Measurements from ENCODE around the gene LTN1.

LTN1 gene

DNA sequence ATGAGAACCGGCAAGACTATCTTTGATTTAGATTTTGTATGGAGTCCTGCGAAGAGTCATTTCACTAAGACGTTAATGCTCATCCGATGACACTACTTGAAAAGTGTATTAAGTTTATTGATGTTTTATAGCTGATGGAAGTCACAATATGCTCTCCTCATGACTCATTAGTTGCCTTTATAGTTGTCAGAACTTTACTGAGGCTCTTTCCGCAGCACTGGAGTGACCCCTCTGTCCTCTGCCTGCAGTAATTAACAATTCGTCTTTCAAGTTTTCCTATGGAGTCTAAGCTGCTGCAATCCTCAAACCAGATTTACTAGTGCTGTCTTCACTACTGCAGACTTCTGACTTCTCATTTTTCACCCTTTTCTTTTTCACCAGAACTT is 32.6 kb upstream of the LTN1 start:
- H4K20me1 ChIP-seq (ENCODE audit: insufficient read depth, low read length, poor library complexity, severe bottlenecking), result no peaks in the 10 kb centered on the region
- no peaks in the 10 kb centered on the region for H3K9me2 ChIP-seq (replicated peaks; ENCODE audit: low read depth, low read length)
- peak overlapping the region; percentile 93 for H3K4me3 ChIP-seq (ENCODE audit: low read length, poor library complexity, severe bottlenecking)
- H3K79me2 ChIP-seq (ENCODE audit: insufficient read depth, low read length), result peaks cover 28% of the 10 kb centered on the region
- TF ChIP-seq, protein P1, sequence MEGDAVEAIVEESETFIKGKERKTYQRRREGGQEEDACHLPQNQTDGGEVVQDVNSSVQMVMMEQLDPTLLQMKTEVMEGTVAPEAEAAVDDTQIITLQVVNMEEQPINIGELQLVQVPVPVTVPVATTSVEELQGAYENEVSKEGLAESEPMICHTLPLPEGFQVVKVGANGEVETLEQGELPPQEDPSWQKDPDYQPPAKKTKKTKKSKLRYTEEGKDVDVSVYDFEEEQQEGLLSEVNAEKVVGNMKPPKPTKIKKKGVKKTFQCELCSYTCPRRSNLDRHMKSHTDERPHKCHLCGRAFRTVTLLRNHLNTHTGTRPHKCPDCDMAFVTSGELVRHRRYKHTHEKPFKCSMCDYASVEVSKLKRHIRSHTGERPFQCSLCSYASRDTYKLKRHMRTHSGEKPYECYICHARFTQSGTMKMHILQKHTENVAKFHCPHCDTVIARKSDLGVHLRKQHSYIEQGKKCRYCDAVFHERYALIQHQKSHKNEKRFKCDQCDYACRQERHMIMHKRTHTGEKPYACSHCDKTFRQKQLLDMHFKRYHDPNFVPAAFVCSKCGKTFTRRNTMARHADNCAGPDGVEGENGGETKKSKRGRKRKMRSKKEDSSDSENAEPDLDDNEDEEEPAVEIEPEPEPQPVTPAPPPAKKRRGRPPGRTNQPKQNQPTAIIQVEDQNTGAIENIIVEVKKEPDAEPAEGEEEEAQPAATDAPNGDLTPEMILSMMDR (conservative IDR thresholded peaks at IDR 0.05; ENCODE audit: low read length), result no peak
- no peak for TF ChIP-seq EZH2phosphoT487 (IDR thresholded peaks at IDR 0.05; ENCODE audit: borderline replicate concordance)
- no peaks in the 10 kb centered on the region for H3K27me3 ChIP-seq (ENCODE audit: insufficient read depth, low read length, poor library complexity, severe bottlenecking)
- 0 out of 2 replicates have a peak, but pooled peaks cover 3% of the 10 kb centered on the region for H3F3A ChIP-seq (ENCODE audit: low read depth)
- peak overlapping the region; percentile 98 for H3K4me2 ChIP-seq (ENCODE audit: low read depth, low read length, poor library complexity, severe bottlenecking)
- peaks cover 19% of the 10 kb centered on the region for H3K4me1 ChIP-seq (ENCODE audit: insufficient read depth, low read length, poor library complexity, severe bottlenecking)
- H3K9me3 ChIP-seq (ENCODE audit: insufficient read depth, low read depth, low read length), result no peaks in the 10 kb centered on the region
- H2AFZ ChIP-seq (ENCODE audit: low read length), result peak overlapping the region; percentile 96
- H3K36me3 ChIP-seq (ENCODE audit: insufficient read depth, low read length), result peaks cover under 1% of the 10 kb centered on the region; the same call in 1 of the 2 replicates
- H3K9ac ChIP-seq (ENCODE audit: low read depth, low read length, poor library complexity, severe bottlenecking), result peak overlapping the region; percentile 78

DNA sequence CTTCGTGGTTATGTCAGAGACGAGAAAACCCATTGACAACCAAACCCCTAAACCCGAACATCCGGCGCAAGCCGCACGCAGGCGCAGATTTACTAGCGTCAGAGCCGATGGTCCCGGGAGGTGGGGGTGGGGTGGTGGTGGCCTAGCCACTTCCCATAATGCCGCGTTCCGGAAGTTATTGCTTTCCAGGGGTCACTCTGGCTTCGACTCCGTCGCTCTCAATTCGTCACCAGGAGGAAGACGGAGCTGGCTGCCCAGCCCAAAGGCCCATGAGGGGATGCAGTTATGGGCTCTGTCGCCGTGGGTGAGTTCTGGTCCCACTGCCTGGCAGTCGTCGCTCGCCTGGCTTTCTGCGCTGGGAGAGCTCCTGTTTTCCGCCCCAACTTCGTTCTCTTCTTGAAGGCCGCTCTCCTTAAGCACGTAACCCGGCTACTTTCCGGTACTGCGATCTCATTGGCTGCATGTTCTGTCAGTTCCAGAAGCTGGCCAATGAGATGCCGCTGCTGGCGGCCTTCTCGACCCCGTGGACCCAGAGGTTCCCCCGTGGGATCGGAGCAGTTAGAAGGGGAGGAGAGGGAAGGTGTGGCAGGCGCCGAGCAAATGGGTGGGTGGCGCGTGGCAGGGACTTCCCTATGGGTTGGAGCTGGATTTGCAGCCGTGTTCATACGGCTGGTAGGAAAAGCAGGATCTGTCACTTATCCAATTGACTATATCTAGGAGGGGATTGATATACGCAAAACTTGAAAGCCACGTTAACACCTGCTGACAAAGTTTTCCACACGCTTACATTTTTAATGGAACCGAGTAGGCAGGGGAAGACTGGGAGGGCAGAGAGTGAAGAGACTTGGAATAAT is 32.0 kb upstream of the LTN1 start, which contains the start of gene USP16:
Gene USP16, plus strand, starts transcription at position 195 of the 854 bp plus-strand sequence. CDS start 3,246 bp downstream, outside the sequence.
- Histone ChIP-seq H2AFZ (ENCODE audit: low read length) (peak within 1 kb of the TSS; percentile 96), H3K9me2 (replicated peaks; ENCODE audit: low read depth, low read length) (no peaks in the 10 kb centered on the region), H3F3A (ENCODE audit: low read depth) (0 out of 2 replicates have a peak, but pooled peaks cover 3% of the 10 kb centered on the region), H3K27me3 (ENCODE audit: insufficient read depth, low read length, poor library complexity, severe bottlenecking) (no peaks in the 10 kb centered on the region), H3K9me3 (ENCODE audit: insufficient read depth, low read depth, low read length) (no peaks in the 10 kb centered on the region), H3K36me3 (ENCODE audit: insufficient read depth, low read length) (no peaks in the 10 kb centered on the region), H3K4me1 (ENCODE audit: insufficient read depth, low read length, poor library complexity, severe bottlenecking) (peaks cover 25% of the 10 kb centered on the region), H3K4me2 (ENCODE audit: low read depth, low read length, poor library complexity, severe bottlenecking) (peak within 1 kb of the TSS; percentile 98), H3K79me2 (ENCODE audit: insufficient read depth, low read length) (peaks cover 31% of the 10 kb centered on the region), H3K4me3 (ENCODE audit: low read length, poor library complexity, severe bottlenecking) (peak within 1 kb of the TSS; percentile 93), H3K9ac (ENCODE audit: low read depth, low read length, poor library complexity, severe bottlenecking) (peak within 1 kb of the TSS; percentile 78), H4K20me1 (ENCODE audit: insufficient read depth, low read length, poor library complexity, severe bottlenecking) (no peaks in the 10 kb centered on the region)
- TF ChIP-seq, protein P1 (conservative IDR thresholded peaks at IDR 0.05; ENCODE audit: low read length), result no peak
- TF ChIP-seq EZH2phosphoT487 (IDR thresholded peaks at IDR 0.05; ENCODE audit: borderline replicate concordance), result no peak

DNA sequence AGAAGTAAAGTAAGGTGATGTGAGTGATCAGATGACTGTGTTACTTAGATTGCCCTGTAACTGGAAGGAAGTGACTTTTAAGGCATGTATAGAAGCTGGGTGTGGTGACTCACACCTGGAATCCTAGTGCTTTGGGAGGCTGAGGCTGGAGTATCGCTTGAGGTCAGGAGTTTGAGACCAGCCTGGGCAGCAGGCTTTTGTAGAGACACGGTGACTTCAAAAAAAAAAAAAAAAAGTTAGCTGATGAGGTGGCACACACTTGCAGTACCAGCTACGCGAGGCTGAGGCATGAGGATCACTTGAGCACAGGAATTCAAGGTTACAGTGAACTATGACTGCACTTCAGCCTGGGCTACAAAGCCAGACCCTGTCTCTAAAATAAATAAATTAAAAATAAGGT is 29.5 kb upstream of the LTN1 start:
- Histone ChIP-seq H3K79me2 (ENCODE audit: insufficient read depth, low read length) (peaks cover 44% of the 10 kb centered on the region), H3K36me3 (ENCODE audit: insufficient read depth, low read length) (no peaks in the 10 kb centered on the region), H3K9me3 (ENCODE audit: insufficient read depth, low read depth, low read length) (no peaks in the 10 kb centered on the region), H3K4me1 (ENCODE audit: insufficient read depth, low read length, poor library complexity, severe bottlenecking) (peaks cover 37% of the 10 kb centered on the region), H3K9ac (ENCODE audit: low read depth, low read length, poor library complexity, severe bottlenecking) (no peak overlapping the region), H4K20me1 (ENCODE audit: insufficient read depth, low read length, poor library complexity, severe bottlenecking) (no peaks in the 10 kb centered on the region), H3K4me2 (ENCODE audit: low read depth, low read length, poor library complexity, severe bottlenecking) (no peak overlapping the region), H3K27me3 (ENCODE audit: insufficient read depth, low read length, poor library complexity, severe bottlenecking) (no peaks in the 10 kb centered on the region), H3K4me3 (ENCODE audit: low read length, poor library complexity, severe bottlenecking) (no peak overlapping the region), H2AFZ (ENCODE audit: low read length) (no peak overlapping the region), H3K9me2 (replicated peaks; ENCODE audit: low read depth, low read length) (no peaks in the 10 kb centered on the region), H3F3A (ENCODE audit: low read depth) (0 out of 2 replicates have a peak, but pooled peaks cover 3% of the 10 kb centered on the region)
- TF ChIP-seq, protein P1 (conservative IDR thresholded peaks at IDR 0.05; ENCODE audit: low read length), result no peak
- TF ChIP-seq EZH2phosphoT487 (IDR thresholded peaks at IDR 0.05; ENCODE audit: borderline replicate concordance), result no peak

Measured in Loucy (cell line).